ENCODE results near the gene MCHR1.

Gene MCHR1, protein sequence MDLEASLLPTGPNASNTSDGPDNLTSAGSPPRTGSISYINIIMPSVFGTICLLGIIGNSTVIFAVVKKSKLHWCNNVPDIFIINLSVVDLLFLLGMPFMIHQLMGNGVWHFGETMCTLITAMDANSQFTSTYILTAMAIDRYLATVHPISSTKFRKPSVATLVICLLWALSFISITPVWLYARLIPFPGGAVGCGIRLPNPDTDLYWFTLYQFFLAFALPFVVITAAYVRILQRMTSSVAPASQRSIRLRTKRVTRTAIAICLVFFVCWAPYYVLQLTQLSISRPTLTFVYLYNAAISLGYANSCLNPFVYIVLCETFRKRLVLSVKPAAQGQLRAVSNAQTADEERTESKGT

DNA sequence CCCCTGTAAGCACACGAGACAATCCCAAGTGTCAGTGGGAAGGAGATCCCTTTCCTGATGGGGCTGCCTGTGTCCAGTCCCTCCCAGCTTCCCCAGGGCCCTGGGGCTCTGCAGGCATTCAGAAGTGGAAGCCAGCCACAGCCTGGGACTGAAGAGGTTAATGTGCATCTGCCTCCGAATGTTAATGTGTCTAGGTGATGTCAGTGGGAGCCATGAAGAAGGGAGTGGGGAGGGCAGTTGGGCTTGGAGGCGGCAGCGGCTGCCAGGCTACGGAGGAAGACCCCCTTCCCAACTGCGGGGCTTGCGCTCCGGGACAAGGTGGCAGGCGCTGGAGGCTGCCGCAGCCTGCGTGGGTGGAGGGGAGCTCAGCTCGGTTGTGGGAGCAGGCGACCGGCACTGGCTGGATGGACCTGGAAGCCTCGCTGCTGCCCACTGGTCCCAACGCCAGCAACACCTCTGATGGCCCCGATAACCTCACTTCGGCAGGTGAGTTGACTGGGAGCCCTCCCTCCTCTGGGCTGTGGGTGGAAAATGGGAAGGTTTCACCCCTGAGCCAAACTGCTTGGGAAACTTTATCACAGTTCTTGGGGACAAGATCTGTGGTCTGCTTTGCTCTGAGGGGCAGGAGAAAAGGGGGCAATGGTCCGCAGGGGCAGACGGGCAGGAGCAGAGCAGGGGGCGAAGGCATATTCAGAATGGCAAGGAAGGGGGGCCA is at the start of gene MCHR1:
TSS of gene MCHR1 (plus strand) at position 236 of the 715 bp plus-strand sequence. CDS start at position 405, 169 bp downstream.
- no peak for DNase-seq (ENCODE audit: low read depth)

DNA sequence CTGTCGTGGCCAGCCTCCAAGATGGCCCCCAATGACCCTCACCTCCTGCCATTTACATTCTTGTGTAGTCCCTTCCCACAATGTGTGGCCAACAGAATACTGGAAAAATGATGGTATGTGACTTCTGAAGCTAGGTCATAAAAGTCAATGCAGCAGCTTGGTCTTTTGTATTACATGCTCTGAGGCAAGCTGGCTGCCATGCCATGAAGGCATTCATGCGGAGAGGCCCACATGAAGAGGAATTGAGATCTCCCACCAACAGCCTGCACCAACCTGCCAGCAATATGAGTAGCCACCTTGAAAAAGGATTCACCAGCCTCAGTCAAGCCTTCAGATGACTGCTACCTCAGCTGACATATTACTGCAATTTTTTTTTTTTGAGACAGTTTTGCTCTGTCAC is 47.4 kb upstream of the MCHR1 start:
- no peak for DNase-seq (ENCODE audit: low read depth)

DNA sequence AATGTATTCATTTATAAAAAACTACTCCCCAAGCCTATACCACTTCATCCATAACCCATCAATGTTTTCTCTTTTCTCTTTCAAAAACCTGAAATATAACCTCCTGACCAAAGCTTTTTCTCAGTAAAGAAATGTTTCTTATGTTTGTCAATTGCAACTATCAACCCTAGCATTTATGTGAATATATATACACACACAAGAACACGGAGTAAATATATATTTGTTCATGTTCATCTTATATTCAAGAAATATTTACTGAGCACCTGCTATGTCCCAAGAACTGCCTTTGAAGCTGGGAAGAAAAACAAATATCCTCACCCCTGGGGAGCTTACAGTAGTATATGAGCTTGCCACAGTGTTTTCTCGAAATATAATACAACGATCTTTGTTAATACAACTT is 46.2 kb upstream of the MCHR1 start:
- DNase-seq (ENCODE audit: low read depth): no peak

DNA sequence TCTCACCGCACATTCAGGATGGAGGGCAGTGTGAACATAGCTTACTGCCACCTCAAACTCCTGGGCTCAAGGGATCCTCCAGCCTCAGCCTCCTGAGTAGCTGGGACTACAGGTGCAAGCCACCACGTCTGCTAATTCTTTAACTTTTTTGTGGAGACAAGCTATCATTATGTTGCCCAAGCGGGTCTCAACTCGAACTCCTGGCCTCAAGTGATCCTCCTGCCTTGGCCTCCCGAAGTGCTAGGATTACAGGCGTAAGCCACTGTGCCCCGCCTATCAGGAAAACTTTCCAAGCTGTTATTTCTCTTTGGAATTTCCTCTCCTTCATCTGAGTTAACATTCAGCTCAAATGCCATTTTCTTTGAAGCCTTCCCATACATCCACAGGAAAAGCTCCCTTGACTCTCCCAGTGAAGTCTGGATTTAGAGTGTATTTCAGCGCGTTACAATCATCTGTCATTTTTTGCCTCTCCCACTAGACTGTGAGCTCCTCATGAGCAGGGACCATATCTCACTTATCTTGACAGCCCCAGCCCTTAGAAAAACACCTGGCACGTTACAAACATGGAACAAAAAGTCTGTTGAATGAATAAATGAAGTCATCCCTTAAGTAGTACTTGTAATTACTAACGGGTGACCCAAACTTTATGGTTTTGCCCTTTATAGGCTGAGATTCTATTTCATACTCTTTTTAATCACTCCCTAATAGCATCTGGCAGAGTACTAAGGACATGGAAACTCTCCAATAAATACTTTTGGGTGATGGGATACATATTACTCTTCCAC is 45.0 kb upstream of the MCHR1 start:
- peak; percentile 40 for DNase-seq (ENCODE audit: low read depth)

DNA sequence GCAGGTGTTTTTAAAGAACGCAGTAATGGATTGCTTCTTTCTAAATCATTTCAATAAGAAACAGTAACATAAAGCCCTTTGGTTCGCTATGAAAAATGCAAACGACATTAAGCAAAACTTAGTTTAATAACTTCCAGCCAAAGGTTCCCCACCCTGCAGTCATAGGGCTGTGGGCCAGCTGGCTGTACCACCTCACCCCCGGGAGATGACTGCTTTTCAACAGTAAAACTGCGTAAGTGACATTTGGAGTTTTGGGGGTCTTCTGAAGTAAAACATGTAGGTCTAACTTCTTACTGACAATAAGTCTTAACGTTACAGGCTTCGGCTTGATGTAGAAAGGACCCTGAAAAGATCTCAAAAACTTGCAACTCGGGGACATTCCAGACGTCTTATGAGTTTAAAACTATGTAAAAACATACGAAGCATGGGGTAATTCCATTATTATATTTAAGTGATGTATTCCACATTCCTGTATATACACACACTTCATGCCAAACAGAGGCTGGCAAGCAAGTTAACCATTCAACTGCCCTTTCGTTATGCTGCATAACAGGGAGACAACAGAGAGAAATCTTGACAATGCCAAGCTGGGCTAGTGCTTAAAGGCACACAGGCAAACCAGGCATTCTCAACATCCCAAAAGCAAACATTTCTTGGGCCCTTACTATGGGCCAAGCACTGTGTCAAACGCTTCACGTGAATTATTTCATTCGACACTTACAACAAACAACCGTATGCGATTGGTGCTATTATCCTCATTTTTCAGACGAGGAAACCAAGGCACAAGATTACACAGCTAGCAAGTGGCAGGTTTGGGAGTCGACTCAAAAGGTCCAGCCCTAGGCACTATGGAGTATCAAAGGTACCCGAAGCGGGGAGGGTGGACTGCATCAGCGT is 44.0 kb upstream of the MCHR1 start:
- DNase-seq (ENCODE audit: low read depth): peak; percentile 64

DNA sequence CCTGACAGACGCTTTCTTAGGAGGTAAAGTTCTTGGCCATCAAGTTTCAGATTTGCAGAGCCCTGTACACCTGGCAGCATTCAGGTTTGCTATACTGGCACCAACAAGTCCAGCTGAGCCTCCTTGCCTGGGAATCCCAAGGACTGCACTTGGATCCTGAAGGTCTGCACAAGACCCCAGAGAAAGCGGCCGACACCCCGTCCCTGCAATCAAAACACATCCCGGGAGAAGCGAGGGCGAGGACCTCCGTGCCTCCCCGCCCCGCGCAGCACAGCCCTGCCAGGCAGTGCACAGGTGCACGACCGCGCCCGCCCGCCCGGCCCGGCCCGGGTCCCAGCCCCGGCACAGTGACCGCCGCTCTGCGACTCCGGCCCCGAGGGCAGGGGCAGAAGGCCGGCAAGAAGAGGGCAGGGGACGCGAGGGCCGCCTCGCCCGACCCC is 43.3 kb upstream of the MCHR1 start:
- DNase-seq (ENCODE audit: low read depth): no peak

DNA sequence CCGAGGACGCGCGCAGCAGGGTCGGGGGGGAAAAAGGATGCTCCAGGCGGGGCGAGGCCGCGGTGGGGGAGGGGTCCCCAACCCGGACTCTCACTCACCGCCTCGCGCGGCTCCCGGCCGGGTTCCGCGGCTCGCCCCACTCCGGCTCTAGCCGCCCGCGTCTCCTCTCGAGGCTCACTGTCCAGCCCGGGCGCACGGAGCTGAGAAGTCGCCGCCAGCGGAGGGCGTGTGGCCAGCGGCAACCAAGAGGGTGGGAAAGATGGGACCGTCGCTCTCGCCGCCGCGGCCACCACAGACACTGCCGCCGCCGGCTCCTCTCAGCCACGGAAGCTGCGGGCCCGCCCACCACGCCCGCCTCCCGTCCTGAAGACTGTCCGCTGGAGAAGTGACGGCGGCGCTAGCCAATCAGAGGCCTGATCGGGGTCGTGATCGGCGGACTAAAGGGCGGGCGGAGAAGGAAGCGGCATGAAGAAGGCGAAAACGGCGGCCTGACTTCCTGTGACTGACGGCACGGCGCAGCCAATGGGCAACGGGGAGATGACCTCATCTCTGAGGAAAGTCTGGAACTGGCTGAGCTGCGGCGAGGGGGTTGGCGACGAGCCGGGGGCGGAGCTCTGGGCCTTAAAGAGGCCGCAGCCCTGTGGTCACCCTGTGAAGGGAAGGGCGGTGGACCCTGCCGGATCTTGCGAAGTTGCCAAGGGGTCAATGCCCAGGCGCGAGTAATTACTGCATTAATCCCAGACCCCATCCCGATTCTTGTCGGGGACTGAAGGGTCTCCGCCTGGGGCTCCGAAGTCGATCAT is 42.7 kb upstream of the MCHR1 start, which contains the start of gene MRTFA:
TSS of gene MRTFA (minus strand) at position 340 of the 803 bp plus-strand sequence.
- peak; percentile 100 for DNase-seq (ENCODE audit: low read depth)

DNA sequence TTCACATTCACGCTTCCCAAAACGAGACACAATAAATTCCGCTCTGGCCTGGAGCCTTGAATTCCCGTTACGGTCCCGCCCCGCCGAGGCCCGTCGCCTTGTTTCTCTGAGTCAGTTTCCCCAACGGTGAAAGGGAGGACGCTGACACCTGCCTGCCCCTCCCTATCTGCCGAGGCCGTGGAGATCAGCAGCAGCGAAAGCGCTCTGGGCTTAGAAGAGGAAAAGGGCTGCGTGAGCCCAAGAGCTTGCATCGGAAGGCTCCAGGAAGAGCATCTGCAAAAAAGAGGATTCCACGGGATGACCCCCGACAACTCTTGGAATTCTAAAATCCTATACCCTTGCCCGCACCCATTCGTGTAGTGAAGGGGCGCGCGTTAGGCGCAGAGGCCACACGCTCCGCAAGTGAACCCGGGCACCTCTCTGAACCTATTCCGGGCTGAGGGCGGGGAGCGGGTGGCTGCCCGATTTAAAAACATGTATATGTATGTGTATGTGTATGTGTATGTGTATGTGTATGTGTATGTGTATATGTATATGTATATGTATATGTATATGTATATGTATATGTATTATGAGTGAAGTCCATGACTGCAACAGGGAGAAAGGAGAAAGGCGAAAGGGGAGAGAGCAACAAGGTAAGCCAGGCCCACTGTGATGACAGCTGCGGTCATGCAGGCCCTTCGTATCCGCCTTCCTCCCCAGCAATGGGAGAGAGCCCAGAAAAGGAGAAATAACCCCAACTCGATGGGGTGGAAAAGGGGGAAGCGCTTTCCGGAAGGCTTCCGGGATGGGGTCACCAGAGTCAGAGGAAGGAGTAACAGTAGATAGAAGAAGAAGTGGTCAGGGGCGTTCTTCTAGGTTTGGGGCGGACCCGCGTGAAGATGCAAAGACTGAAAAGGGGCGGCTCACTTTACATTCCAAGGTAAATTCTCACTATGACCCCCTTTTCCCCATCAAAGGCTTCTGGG is 41.8 kb upstream of the MCHR1 start:
- no peak for DNase-seq (ENCODE audit: low read depth)

DNA sequence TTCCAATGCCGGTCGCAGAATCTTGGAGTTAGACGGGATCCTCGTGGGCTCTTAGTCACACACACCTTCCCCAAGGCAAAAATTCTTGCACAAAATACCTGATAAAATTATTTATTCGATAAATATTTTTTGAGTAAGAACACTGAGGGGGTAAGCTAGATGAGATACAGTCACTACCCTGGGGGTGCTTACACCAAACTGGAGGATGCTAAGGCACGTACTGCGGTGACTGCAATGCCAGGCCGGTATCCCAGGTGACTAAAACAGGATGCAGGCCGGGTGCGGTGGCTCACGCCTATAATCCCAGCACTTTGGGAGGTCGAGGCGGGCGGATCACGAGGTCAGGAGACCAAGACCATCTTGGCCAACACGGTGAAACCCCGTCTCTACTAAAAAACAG is 41.0 kb upstream of the MCHR1 start:
- DNase-seq (ENCODE audit: low read depth): no peak

DNA sequence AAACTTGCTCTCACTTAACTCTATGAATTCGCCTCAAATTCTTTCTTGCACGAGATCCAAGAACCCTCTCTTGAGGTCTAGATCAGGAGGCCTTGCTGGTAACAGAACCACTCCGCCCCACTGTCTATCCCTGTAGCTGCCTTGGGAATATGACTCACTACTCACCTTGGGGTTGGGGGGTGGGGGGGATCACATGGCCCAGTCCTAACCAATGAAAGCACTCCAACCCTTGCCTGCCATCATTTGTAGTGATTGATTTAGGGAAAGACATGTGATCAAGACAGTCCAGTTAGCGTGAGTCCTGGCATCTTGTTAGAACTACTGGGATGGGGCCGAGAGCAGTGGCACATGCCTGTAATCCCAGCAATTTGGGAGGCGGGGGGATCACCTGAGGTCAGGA is 38.0 kb upstream of the MCHR1 start:
- no peak for DNase-seq (ENCODE audit: low read depth)

DNA sequence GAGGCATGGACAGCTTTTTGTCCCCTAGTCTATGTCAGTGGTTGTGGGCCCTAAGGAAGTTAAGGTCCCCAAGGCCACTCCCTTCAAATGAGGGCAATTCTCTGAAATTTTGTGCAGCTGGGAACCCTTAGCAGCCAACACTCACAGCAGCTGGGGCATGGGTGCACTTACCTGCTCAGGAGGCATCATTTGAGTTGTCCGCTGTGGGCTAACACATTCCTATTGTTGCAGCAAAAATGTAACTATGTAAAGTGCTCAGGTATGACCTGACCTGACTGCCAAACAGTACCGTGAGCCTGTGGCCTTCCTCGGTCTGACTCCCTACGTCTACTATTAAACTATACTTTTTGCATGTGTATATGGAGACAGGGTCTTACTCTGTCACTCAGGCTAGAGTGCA is 37.0 kb upstream of the MCHR1 start:
- no peak for DNase-seq (ENCODE audit: low read depth)

DNA sequence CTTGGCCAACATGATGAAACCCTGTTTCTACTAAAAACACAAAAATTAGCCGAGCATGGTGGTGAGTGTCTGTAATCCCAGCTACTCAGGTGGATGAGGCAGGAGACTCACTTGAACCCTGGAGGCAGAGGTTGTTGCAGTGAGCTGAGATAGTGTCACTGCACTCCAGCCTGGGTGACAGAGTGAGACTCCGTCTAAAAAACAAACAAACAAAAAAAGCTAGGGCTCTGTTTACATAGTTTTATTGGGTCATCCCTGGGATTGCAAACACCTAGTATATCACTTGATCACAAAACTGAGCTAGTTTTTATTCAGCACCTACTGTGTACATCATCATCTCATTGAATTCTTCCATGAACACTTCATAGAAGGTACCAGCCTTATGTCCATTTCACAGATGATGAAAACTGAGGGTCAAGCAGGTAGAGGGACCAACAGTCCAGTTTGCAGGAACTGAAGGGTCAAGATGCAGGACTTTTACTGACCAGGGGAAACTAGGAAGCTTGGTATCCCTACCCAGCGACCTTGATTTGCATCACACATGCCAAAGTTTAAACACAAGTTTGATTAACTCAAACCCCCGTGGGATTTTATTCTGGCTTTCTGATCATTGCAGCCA is 33.6 kb upstream of the MCHR1 start:
- no peak for DNase-seq (ENCODE audit: low read depth)

DNA sequence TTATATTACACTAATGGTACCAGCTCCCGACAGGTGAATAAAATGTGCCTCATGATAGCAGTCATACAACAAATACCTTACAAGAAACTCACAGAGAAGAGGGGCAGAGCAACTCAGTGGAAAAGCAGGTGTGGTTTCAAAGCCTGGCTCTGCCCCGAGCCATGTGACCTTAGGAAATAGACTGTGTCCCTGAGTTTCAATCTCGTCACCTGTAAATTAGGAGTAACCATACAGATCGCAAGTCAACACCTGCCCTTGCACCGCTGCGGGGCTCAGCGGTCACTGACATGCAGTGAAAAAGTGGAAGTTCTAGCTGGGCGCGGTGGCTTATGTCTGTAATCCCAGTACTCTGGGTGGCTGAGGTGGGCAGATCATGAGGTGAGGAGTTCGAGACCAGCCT is 30.9 kb upstream of the MCHR1 start:
- no peak for DNase-seq (ENCODE audit: low read depth)

DNA sequence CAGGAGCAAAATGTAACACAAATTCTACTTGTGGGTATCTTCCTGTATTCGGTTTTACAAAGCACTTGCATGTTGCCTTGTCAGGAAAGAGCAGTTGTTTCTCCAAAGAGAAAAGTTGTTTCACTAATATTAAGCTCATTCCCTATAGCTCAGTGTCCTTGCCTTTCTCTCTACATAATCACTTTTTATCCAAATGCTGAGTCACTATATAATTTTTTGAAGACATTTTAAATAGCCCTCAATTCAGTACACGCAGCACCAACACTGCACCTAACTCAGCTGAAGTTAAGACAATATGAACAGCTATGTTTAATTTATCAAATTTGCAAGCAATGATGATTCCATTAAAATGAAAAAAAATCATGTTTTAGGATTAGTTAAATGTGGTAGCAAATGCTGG is 28.2 kb upstream of the MCHR1 start:
- no peak for DNase-seq (ENCODE audit: low read depth)

DNA sequence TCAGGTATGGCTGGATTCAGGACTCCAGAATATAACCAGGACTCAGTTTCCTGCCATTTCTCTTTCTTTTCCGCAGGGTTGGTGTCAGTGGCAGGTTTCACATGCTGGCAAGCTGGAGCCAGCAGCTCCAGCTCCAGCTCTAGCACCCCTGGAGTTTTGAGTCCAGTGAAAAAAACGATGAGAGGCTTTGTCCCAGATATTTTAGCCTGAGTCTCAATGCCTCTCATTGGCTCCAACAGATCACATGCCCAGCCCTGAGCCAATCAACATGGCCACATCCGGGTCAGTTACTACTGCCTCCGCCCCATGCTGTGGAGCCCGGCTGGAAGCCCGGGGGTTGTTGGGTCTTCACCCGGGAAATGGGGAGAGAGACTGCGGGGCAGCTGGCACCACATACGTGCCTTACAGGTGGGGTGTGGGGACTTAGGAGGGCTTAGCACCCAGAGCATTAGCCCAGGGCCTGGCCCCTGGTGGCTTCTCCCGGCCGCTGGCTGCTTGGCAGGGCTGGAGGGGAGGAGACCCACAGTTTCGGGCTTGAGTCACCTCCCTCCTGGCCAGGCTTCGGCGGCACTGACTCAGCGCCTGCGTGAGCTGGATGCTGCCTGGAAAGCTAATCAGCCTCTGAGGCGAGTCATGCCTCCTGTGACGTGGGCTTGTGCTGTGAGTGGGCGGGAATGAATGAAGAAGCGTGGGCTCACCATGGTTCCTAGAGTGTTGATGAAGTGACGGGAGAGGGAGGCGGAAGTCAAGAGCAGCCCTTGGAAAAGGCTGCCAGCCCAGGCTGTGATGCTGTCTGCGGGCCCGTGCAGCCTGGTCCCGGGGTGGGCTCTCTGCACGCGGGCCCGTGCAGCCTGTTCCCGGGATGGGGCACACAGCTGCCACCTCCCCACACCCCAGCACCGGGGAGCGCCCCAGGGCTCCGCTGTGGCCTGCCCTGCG is 27.5 kb upstream of the MCHR1 start:
- peak; percentile 100 for DNase-seq (ENCODE audit: low read depth)

DNA sequence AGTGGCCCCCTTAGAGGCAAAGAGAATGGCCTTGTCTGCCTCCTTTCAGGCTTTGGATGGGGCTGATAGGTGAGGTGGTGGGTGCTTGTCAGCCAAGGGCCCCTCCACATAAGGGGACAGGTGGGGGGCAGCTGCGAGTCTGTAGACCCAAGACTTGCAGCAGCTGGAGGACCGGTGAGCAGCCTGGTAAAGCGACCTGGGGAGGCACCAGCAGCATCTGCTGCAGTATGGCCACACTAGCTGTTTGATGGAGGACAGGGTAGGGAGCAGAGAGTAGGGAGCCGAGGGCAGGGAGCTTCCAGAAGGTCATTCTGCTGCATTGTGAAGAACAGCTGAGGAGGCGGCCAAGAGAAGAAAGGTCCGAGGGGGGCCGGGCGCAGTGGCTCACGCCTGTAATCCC is 25.9 kb upstream of the MCHR1 start:
- no peak for DNase-seq (ENCODE audit: low read depth)

DNA sequence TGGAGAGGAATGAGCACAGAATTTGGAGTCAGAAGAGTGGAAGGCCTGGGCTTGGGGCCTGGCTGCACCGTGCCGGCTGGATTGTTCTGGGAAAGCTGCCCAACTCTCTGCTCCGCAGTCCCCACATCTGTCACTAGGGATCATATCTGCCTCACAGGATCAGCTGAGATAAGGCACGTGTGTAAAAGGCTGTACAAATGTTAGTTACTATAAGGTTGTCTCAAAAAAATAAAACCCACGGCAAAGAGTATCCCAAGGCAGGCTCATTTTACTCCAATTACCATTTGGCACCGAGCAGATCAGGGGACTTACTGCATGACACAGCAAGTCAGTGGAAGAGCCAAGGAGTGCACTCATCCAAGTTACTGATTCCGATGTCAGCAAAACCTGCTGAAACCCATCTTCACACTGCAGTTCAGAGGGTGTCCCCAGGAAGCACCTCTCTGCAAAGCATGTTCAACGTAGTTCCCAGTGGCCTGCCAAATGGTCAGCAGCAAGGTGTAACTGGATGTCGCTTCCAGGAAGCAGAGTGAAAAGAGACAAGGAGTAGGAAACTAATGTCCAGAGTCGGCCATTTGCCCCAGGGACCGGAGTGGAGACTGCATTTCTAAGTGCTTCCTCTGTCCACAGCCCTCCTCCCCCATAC is 24.6 kb upstream of the MCHR1 start:
- DNase-seq (ENCODE audit: low read depth): peak; percentile 92

Data from EH (cell line).